Lower leg skin (tissue), 3 donors: ENCODE results near the gene CMSS1.

Experiments
- CTCF ChIP-seq, 3 donors: fragments of 450-650 bp; IDR thresholded peaks; one replicate each; pipeline ENCODE4 v1.5.1; 2016; ENCODE audit warnings: antibody characterized with exemption in 3 of 3, mild to moderate bottlenecking in 3 of 3, moderate library complexity in 2 of 3
- POLR2A ChIP-seq, 2 donors: fragments of 450-650 bp; IDR thresholded peaks; one replicate each; pipeline ENCODE4 v1.6.1; 2016 to 2017; ENCODE audit warnings: antibody characterized with exemption in 2 of 2, mild to moderate bottlenecking in 1 of 2, moderate library complexity in 1 of 2

- no peak for TF ChIP-seq CTCF (IDR thresholded peaks at IDR 0.05)
- no peak for TF ChIP-seq POLR2A (IDR thresholded peaks at IDR 0.05)
These were observed 90.4 kb downstream of the CMSS1 start for GRCh38 chr3:99907959-99908544.
